Thyroid gland (tissue), 4 donors: Measurements from ENCODE around the gene CDHR3. TPM values are rescaled to one million over a fixed set of nuclear protein-coding genes. Genes with fewer than 3 reads are reported as not detected.
"Not testable (repeated sequence)": the region's sequence is repeated elsewhere in the genome, so short reads cannot be mapped to it uniquely, and the experiment has no call there.

ENCODE experiments used
- DNase-seq, 2 donors: peaks; one replicate each; pipeline ENCODE4 v3.0.0-alpha.2; 2019
- H3K27ac ChIP-seq, 3 donors: fragments of 200-600 bp; sonication (generic); 1 replicate in 2 of 3; 2 replicates in 1 of 3; pipeline ENCODE4 v1.5.1; 2016 to 2019; ENCODE audit warnings: mild to moderate bottlenecking in 1 of 3, moderate library complexity in 1 of 3
- H3K27me3 ChIP-seq: fragments of 200-600 bp; sonication (generic); one replicate; pipeline ENCODE4 v1.5.1; 2019
- H3K36me3 ChIP-seq, 2 donors: fragments of 200-600 bp; sonication (generic); one replicate each; pipeline ENCODE4 v1.5.1; 2016 to 2019
- H3K4me1 ChIP-seq, 2 donors: fragments of 200-600 bp; sonication (generic); one replicate each; pipeline ENCODE4 v1.5.1; 2017 to 2019
- H3K4me3 ChIP-seq, 3 donors: fragments of 200-600 bp; sonication (generic); replicated peaks in 1 of 3; 1 replicate in 2 of 3; 2 replicates in 1 of 3; pipeline ENCODE4 v1.5.1; 2016; ENCODE audit warnings: mild to moderate bottlenecking in 1 of 3
- H3K9me3 ChIP-seq: fragments of 200-600 bp; sonication (generic); one replicate; pipeline ENCODE4 v1.5.1; 2017
- POLR2A ChIP-seq, 2 donors: fragments of 450-650 bp; IDR thresholded peaks; one replicate each; pipeline ENCODE4 v1.6.1; 2017; ENCODE audit warnings: antibody characterized with exemption in 2 of 2, mild to moderate bottlenecking in 2 of 2, moderate library complexity in 1 of 2
- WGBS, 2 donors: methylation state at CpG; one replicate each; pipeline ENCODE4 v1.1.5; 2017; 5-methylcytosine and 5-hydroxymethylcytosine counted together
- intact Hi-C: fragments of 100-400 bp; cut with DNase I; formaldehyde crosslinking; loops from one replicate; pipeline ENCODE4 v1.15.1; 2023
- total RNA-seq, 4 donors: library from RNA; depleted of rRNA; stranded (reverse); fragments of >200 nt; gene quantifications; one replicate each; pipeline ENCODE4 v1.2.3, GENCODE V29; 2016
- TF ChIP-seq, protein P1 (sequence below), 6 experiments: fragments of 200-600 bp in 3 of 6; fragments of 450-650 bp in 3 of 6; sonication (generic) in 3 of 6; IDR thresholded peaks; one replicate each; pipeline ENCODE4 v1.5.1; 2016 to 2019; ENCODE audit warnings: antibody characterized with exemption in 6 of 6, mild to moderate bottlenecking in 2 of 6, inconsistent platforms in 1 of 6, moderate library complexity in 1 of 6

CDHR3 gene
- total RNA-seq, 4 donors from 2014 or later = 5.8 to 8.6 (median 7.3) TPM

DNA sequence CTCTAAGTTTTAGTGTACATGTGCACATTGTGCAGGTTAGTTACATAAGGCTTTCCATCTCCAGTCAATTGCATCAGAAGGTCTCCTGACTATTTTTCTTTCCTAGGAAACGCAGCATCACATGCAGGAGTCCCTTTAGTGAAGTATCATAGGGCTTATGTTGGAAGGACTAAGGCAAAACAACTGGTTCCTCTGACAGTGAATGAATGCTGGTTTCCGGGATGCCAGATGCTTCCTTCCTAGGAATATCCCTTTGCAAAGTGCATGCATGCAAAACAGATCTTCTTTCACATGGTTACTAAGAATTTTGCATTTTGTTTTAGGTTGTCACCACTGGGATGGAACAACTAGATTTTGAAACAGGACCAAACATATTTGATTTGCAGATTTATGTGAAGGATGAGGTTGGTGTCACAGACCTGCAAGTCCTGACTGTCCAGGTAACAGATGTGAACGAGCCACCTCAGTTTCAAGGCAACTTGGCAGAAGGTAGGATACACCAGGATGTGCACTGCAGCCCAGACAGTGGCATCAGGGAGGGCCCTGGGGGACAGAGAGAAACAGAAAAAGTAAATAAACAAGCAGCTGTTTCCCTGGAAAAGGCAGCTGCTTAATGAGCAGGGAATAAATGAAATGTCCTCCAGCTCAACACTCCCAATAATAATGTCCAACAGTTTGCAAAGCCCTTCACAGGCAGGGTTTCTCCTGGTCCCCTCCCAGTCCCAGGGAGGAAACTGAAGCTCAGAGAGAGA, 17.8 kb downstream of the CDHR3 start:
- intact Hi-C loops = no loop called here

DNA sequence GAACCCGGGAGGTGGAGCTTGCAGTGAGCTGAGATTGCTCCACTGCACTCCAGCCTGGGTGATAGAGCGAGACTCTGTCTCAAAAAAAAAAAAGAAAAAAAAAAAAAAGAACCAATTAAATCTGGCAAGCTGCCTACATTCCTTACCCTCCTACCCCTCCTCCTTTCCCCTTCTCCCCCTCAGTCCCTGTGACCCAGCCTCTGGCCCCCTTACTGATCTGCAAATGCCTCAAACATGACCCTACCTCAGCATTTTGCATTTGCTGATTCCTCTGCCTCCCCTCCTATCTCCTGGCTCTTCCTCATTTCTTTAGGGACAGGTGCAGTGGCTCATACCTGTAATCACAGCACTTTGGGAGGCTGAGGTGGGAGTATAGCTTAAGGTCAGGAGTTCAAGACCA, 19.3 kb downstream of the CDHR3 start:
- 33 to 38% methylated on average over 2 of the region's 2 CpGs for WGBS, 2 donors
- no peak for TF ChIP-seq POLR2A (IDR thresholded peaks at IDR 0.05)
- TF ChIP-seq, protein P1, sequence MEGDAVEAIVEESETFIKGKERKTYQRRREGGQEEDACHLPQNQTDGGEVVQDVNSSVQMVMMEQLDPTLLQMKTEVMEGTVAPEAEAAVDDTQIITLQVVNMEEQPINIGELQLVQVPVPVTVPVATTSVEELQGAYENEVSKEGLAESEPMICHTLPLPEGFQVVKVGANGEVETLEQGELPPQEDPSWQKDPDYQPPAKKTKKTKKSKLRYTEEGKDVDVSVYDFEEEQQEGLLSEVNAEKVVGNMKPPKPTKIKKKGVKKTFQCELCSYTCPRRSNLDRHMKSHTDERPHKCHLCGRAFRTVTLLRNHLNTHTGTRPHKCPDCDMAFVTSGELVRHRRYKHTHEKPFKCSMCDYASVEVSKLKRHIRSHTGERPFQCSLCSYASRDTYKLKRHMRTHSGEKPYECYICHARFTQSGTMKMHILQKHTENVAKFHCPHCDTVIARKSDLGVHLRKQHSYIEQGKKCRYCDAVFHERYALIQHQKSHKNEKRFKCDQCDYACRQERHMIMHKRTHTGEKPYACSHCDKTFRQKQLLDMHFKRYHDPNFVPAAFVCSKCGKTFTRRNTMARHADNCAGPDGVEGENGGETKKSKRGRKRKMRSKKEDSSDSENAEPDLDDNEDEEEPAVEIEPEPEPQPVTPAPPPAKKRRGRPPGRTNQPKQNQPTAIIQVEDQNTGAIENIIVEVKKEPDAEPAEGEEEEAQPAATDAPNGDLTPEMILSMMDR (IDR thresholded peaks at IDR 0.05) = no peak
- intact Hi-C loops = no loop called here
- no peak overlapping the region for H3K4me3 ChIP-seq
- H3K4me1 ChIP-seq = peaks cover 9 to 43% of the 10 kb centered on the region in 2 donors
- H3K27ac ChIP-seq = no peak overlapping the region
- DNase-seq = peak; percentile 42 to 52
- H3K27me3 ChIP-seq = no peaks in the 10 kb centered on the region
- no peaks in the 10 kb centered on the region for H3K36me3 ChIP-seq
- H3K9me3 ChIP-seq = no peaks in the 10 kb centered on the region

More for the DNA sequence above, 17.8 kb downstream of the CDHR3 start:
- TF ChIP-seq, protein P1 (IDR thresholded peaks at IDR 0.05) = no peak
- TF ChIP-seq POLR2A (IDR thresholded peaks at IDR 0.05) = no peak
- no peak overlapping the region for H3K27ac ChIP-seq
- no peaks in the 10 kb centered on the region for H3K9me3 ChIP-seq
- H3K27me3 ChIP-seq = no peaks in the 10 kb centered on the region
- no peak overlapping the region for H3K4me3 ChIP-seq
- H3K4me1 ChIP-seq = peaks cover 7 to 39% of the 10 kb centered on the region in 2 donors
- DNase-seq = no peak
- 79 to 86% methylated on average over 3 of the region's 3 CpGs for WGBS, 2 donors
- H3K36me3 ChIP-seq = no peaks in the 10 kb centered on the region

DNA sequence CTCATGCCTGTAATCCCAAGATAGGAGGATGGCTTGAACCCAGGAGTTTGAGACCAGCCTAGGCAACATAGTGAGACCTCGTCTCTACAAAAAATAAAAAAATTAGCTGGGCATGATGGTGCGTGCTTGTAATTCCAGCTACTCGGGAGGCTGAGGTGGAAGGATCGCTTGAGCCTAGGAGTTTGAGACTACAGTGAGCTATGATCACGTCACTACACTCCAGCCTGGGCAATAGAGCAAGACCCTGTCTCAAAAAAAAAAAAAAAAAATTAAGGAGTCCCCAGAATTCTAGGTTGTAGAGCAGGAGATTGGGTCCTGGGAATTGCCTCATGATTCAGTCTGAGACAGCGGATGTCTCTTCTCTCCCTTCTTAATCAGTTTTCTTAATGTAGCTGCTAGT, 21.7 kb downstream of the CDHR3 start:
- H3K4me1 ChIP-seq = peaks cover 18 to 45% of the 10 kb centered on the region in 2 donors
- H3K9me3 ChIP-seq, H3K27ac ChIP-seq, H3K4me3 ChIP-seq, DNase-seq, H3K36me3 ChIP-seq, H3K27me3 ChIP-seq, intact Hi-C loops: not testable (repeated sequence)
- 95% methylated on average over 6 of the region's 6 CpGs for WGBS, 2 donors

DNA sequence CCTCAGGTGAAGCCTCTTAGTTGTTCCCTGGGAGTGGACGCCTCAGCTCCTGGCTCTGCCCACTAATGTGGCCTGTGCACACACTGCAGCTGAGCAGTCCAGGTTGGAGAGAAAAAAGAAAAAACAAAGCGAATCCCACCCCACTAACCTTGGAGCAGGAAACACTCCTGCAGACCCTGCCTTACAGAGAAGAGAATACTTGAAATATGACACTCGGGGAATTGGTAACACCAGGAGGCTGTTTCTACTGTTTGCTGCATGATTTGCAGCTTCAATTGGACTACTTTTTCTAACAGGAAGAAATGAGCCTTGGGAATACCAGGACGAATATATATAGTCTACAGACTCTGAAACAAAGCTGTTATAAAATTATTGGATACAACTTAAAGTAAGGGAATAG, 22.2 kb downstream of the CDHR3 start:
- WGBS, 2 donors = 42 to 46% methylated on average over 4 of the region's 4 CpGs
- Histone ChIP-seq H3K4me1 (peaks cover 23 to 48% of the 10 kb centered on the region in 2 donors), H3K27ac (no peak overlapping the region), H3K27me3 (no peaks in the 10 kb centered on the region), H3K4me3 (no peak overlapping the region), H3K36me3 (no peaks in the 10 kb centered on the region), H3K9me3 (no peaks in the 10 kb centered on the region)
- intact Hi-C loops = no loop called here
- DNase-seq = no peak
- TF ChIP-seq, protein P1 (IDR thresholded peaks at IDR 0.05) = no peak
- no peak for TF ChIP-seq POLR2A (IDR thresholded peaks at IDR 0.05)

DNA sequence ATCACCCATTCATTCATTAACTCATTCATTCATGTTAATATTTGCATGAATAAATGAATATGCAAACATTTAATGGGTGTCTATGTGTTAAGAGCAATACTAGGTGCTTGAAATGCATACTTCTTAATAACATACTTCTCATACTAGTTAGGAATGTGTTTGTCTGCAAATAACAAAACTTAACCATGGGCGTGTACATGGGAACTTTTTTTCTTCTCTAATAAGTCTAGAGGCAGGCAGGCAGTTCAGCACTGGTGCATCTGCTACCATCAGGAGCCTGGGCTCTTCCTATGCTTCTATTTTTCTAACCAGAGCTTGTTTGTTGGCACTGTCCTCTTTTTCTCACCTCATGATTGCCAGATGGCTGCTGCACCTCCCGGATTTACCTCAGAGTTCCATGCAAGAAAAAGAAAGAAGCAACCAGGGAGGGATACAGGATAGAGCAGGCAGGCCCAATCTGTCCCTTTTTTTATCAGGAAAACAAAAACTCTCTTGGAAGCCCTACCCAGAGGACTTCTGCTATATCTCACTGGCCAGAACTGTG, 22.7 kb downstream of the CDHR3 start:
- DNase-seq = no peak
- Histone ChIP-seq H3K4me3 (no peak overlapping the region), H3K27ac (no peak overlapping the region), H3K36me3 (no peaks in the 10 kb centered on the region), H3K27me3 (no peaks in the 10 kb centered on the region), H3K9me3 (no peaks in the 10 kb centered on the region), H3K4me1 (peaks cover 28 to 53% of the 10 kb centered on the region in 2 donors)
- TF ChIP-seq, protein P1 (IDR thresholded peaks at IDR 0.05) = no peak
- no peak for TF ChIP-seq POLR2A (IDR thresholded peaks at IDR 0.05)
- intact Hi-C loops = no loop called here
- WGBS, 2 donors = 77 to 96% methylated on average over 2 of the region's 2 CpGs
